Ishikawa (cell line): ENCODE data around the gene HYAL4.

Experiments
- EP300 ChIP-seq: IDR thresholded peaks from 2 replicates; pipeline ENCODE4 v1.6.1; 2012; ENCODE audit warnings: borderline replicate concordance
- FOXM1 ChIP-seq: IDR thresholded peaks from 2 replicates; pipeline ENCODE4 v1.6.1; 2012; ENCODE audit warnings: low read depth, borderline replicate concordance
- MAX ChIP-seq: IDR thresholded peaks from 2 replicates; pipeline ENCODE4 v1.6.1; 2012
- REST ChIP-seq: IDR thresholded peaks from 2 replicates; pipeline ENCODE4 v1.6.1; 2012; ENCODE audit warnings: low read depth, mild to moderate bottlenecking
- TCF12 ChIP-seq: IDR thresholded peaks from 2 replicates; pipeline ENCODE4 v1.6.1; 2012; ENCODE audit warnings: low read depth

GRCh38 chr7:123862775-123863174, 17.8 kb downstream of the HYAL4 start:
- TF ChIP-seq REST: no peak
- TF ChIP-seq MAX: no peak
- TF ChIP-seq EP300: no peak
- TF ChIP-seq FOXM1: no peak
- TF ChIP-seq TCF12: no peak
